GM12878 (cell line): ENCODE measurements around the gene ADAP1. TPM values are rescaled to one million over a fixed set of nuclear protein-coding genes. Genes with fewer than 3 reads are reported as not detected.

Experiments
- CEBPZ ChIP-seq: fragments of 150-350 bp; IDR thresholded peaks from 2 replicates; pipeline ENCODE4 v1.6.1; 2016; ENCODE audit warnings: low read depth, low read length
- DPF2 ChIP-seq: fragments of 450-650 bp; IDR thresholded peaks from 2 replicates; pipeline ENCODE4 v1.6.1; 2017; ENCODE audit warnings: mild to moderate bottlenecking
- PKNOX1 ChIP-seq: fragments of 450-650 bp; IDR thresholded peaks from 2 replicates; pipeline ENCODE4 v1.6.1; 2016; ENCODE audit warnings: mild to moderate bottlenecking
- ZNF687 ChIP-seq: fragments of 450-650 bp; IDR thresholded peaks from 2 replicates; pipeline ENCODE4 v1.6.1; 2017; ENCODE audit warnings: mild to moderate bottlenecking, moderate library complexity
- polyA plus RNA-seq, 11 experiments: library from polyadenylated mRNA; depleted of rRNA in 4 of 11; unstranded in 6 of 11; stranded (reverse) in 5 of 11; fragments of >200 nt; fragmentation: Nextera tagmentation in 4 of 11; fragmentation: Illumina TruSeq in 1 of 11; extraction: Ambion mirVana in 4 of 11; extraction: Trizol in 1 of 11; gene quantifications; 1 replicate in 1 of 11; 2 replicates in 10 of 11; pipeline versions ENCODE4 v1.2.1 to v1.2.3, GENCODE V29; 2011 to 2016; ENCODE audit warnings: inconsistent platforms in 2 of 11, missing spikeins in 2 of 11, low read depth in 1 of 11
- total RNA-seq, 4 experiments: library from RNA; depleted of rRNA in 3 of 4; stranded (reverse); fragments of >200 nt in 3 of 4; fragmentation: Illumina TruSeq in 1 of 4; extraction: Trizol in 1 of 4; gene quantifications; 2 replicates each; pipeline versions ENCODE4 v1.2.1 to v1.2.3, GENCODE V29; 2013 to 2021
- TF ChIP-seq, protein P1 (sequence below): IDR thresholded peaks from 2 replicates; pipeline ENCODE4 v1.6.1; 2011; ENCODE audit warnings: borderline replicate concordance, low read depth, mild to moderate bottlenecking, moderate library complexity, low read length; ENCODE audit not compliant: insufficient read depth, poor library complexity, severe bottlenecking

ADAP1 gene
- total and polyA plus RNA-seq, 10 of the 15 experiments (the other 5 are each of a cell fraction or from before 2014, with no cell fraction given) = 0.22 to 44.2 (median 22.0) TPM; not detected in 1

DNA sequence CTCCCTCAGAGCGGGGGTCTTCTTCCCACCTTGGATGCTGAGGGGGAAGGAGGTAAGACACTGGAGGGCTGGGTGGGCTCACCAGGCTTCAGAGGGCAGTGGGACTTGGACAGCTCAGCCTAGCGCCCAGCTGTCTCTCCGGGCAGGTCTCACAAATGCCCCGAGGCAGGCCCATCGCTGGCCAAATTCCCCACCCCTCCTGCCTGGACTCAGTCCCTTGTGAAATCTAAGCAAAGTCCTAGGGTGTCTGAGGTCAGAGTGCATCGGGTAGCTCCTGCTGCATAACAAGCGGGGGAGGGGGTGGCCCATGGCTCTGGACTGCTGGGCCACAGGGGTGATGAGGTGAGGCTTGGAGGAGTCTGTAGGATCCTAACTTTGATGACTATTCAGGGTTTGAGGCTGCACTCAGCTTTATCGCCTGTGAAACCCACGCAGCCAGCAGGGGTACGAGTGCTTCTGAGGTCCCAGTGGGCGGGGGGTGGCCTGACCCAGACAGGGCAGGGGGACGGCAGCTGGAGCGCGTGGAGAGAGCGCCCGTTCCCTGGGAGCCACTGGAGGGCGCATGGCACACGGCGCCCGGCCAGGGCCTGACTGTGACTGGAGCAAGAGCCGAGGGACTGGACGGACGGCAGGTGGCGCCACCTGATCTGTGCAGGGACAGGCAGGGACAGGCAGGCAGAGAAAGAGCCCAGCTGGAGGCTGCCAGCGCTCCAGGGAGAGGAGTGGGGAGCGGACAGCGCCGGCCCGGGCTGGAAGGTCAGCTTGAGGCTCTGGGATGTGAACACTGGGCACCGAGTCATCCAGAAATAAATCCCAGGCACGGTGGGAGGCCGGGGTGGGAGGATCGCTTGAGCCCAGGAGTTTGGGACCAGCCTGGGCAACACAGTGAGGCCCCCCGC, 38.5 kb upstream of the ADAP1 start (continued):
- TF ChIP-seq ZNF687 = peak; percentile 67
- TF ChIP-seq DPF2 = peak; percentile 50; the same call in 1 of the 2 replicates
- TF ChIP-seq, protein P1, sequence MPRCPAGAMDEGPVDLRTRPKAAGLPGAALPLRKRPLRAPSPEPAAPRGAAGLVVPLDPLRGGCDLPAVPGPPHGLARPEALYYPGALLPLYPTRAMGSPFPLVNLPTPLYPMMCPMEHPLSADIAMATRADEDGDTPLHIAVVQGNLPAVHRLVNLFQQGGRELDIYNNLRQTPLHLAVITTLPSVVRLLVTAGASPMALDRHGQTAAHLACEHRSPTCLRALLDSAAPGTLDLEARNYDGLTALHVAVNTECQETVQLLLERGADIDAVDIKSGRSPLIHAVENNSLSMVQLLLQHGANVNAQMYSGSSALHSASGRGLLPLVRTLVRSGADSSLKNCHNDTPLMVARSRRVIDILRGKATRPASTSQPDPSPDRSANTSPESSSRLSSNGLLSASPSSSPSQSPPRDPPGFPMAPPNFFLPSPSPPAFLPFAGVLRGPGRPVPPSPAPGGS = peak; percentile 64
- TF ChIP-seq CEBPZ = no peak
- TF ChIP-seq PKNOX1 = peak; percentile 41; the same call in 1 of the 2 replicates
- TF ChIP-seq, all 136 proteins: peak for 48
